IMR-90 (cell line): ENCODE results near the gene HSPA6. TPM values are rescaled to one million over a fixed set of nuclear protein-coding genes. Genes with fewer than 3 reads are reported as not detected.
A peak's percentile ranks its signal among the peaks of the same experiment; 100 is the strongest.

Experiments used
- ATAC-seq: fragments of 200-7000 bp; cut with Tn5 transposase; 2 replicates; pipeline ENCODE4 v1.9.1; 2020; ENCODE audit warnings: low read depth, mild to moderate bottlenecking, moderate library complexity
- BruUV-seq: library from RNA; stranded (reverse); fragments of 400-500 nt; replicated peaks from 2 replicates; lab custom pipeline; 2021; lab: Mats Ljungman, UMichigan
- CTCF ChIA-PET: fragments of 300-600 bp; formaldehyde crosslinking; extraction: SDS; loops from one replicate; lab custom pipeline; 2021; ENCODE audit warnings: antibody characterized with exemption; lab: Yijun Ruan, JAX
- POLR2A ChIA-PET: fragments of 300-600 bp; sonication (Branson Sonifier 250); formaldehyde crosslinking; loops from one replicate; lab custom pipeline; 2022; ENCODE audit warnings: antibody characterized with exemption; ENCODE audit not compliant: unreplicated experiment; lab: Charles Lee
- DNase-seq: peaks from one replicate; pipeline ENCODE4 v3.0.0; 2013
- H2AFZ ChIP-seq: replicated peaks from 2 replicates; pipeline ENCODE3; 2013; ENCODE audit warnings: low read length, mild to moderate bottlenecking; ENCODE audit not compliant: poor library complexity
- H2AK5ac ChIP-seq: 2 replicates; pipeline ENCODE4 v1.6.1; 2013; ENCODE audit warnings: low read depth, low read length, inconsistent platforms
- H2AK9ac ChIP-seq: replicated peaks from 2 replicates; pipeline ENCODE3; 2013; ENCODE audit warnings: mild to moderate bottlenecking, low read depth, low read length, moderate library complexity; ENCODE audit not compliant: poor library complexity
- H2BK120ac ChIP-seq: 2 replicates; pipeline ENCODE4 v1.6.1; 2013; ENCODE audit warnings: low read depth, low read length, inconsistent platforms
- H2BK15ac ChIP-seq: 3 replicates; pipeline ENCODE4 v1.6.1; 2013; ENCODE audit warnings: low read depth, low read length, inconsistent platforms
- H2BK20ac ChIP-seq: 2 replicates; pipeline ENCODE4 v1.6.1; 2013; ENCODE audit warnings: low read depth, mild to moderate bottlenecking, inconsistent platforms, low read length, moderate library complexity
- H2BK5ac ChIP-seq: 2 replicates; pipeline ENCODE4 v1.6.1; 2013; ENCODE audit warnings: mild to moderate bottlenecking, low read depth, low read length, inconsistent platforms; ENCODE audit not compliant: poor library complexity, severe bottlenecking
- H3K14ac ChIP-seq: replicated peaks from 2 replicates; pipeline ENCODE4 v1.6.1; 2013; ENCODE audit warnings: low read depth, low read length, inconsistent platforms
- H3K18ac ChIP-seq: 2 replicates; pipeline ENCODE4 v1.6.1; 2013; ENCODE audit warnings: low read depth, low read length, control low read depth
- H3K23ac ChIP-seq: 2 replicates; pipeline ENCODE4 v1.6.1; 2013; ENCODE audit warnings: low read depth, low read length, inconsistent platforms
- H3K27ac ChIP-seq: 2 replicates; pipeline ENCODE4 v1.5.1; 2013; ENCODE audit warnings: mild to moderate bottlenecking, control low read depth, low read length; ENCODE audit not compliant: insufficient read depth
- H3K27me3 ChIP-seq: 2 replicates; pipeline ENCODE4 v1.6.1; 2013; ENCODE audit warnings: low read length; ENCODE audit not compliant: control insufficient read depth, insufficient read depth
- H3K36me3 ChIP-seq: 2 replicates; pipeline ENCODE4 v1.6.1; 2013; ENCODE audit warnings: low read length, mixed read lengths; ENCODE audit not compliant: control insufficient read depth, insufficient read depth
- H3K4ac ChIP-seq: 2 replicates; pipeline ENCODE4 v1.6.1; 2013; ENCODE audit warnings: low read depth, low read length, inconsistent platforms
- H3K4me1 ChIP-seq: 2 replicates; pipeline ENCODE4 v1.6.1; 2013; ENCODE audit warnings: low read length, mixed read lengths; ENCODE audit not compliant: control insufficient read depth, insufficient read depth
- H3K4me2 ChIP-seq: 2 replicates; pipeline ENCODE4 v1.6.1; 2013; ENCODE audit warnings: low read depth, mild to moderate bottlenecking, control low read depth, low read length, moderate library complexity
- H3K4me3 ChIP-seq: 2 replicates; pipeline ENCODE4 v1.5.1; 2013; ENCODE audit warnings: low read depth, mild to moderate bottlenecking, control low read depth, low read length, moderate library complexity; ENCODE audit not compliant: insufficient read depth
- H3K56ac ChIP-seq: 2 replicates; pipeline ENCODE4 v1.6.1; 2013; ENCODE audit warnings: low read length, inconsistent platforms; ENCODE audit not compliant: insufficient read depth; ENCODE audit errors: extremely low read depth
- H3K79me1 ChIP-seq, 2 experiments: 2 replicates each; pipeline ENCODE4 v1.6.1; 2013; ENCODE audit warnings: low read length in 2 of 2, inconsistent platforms in 1 of 2, low read depth in 1 of 2
- H3K9ac ChIP-seq: 2 replicates; pipeline ENCODE4 v1.6.1; 2013; ENCODE audit warnings: low read depth, low read length, control low read depth
- H3K9me1 ChIP-seq: 2 replicates; pipeline ENCODE4 v1.6.1; 2013; ENCODE audit warnings: low read length, inconsistent platforms; ENCODE audit not compliant: insufficient read depth
- H3K9me3 ChIP-seq: 2 replicates; pipeline ENCODE4 v1.6.1; 2013; ENCODE audit warnings: low read length; ENCODE audit not compliant: control insufficient read depth, insufficient read depth
- H4K20me1 ChIP-seq: 2 replicates; pipeline ENCODE4 v1.6.1; 2013; ENCODE audit warnings: low read length, inconsistent platforms; ENCODE audit not compliant: insufficient read depth
- H4K5ac ChIP-seq: 2 replicates; pipeline ENCODE4 v1.6.1; 2013; ENCODE audit warnings: mild to moderate bottlenecking, low read depth, low read length, control low read depth
- H4K8ac ChIP-seq, 2 experiments: 2 replicates each; pipeline ENCODE4 v1.6.1; 2013; ENCODE audit warnings: low read depth in 2 of 2, low read length in 2 of 2, control low read depth in 1 of 2, inconsistent platforms in 1 of 2
- H4K91ac ChIP-seq: 2 replicates; pipeline ENCODE4 v1.6.1; 2013; ENCODE audit warnings: low read depth, low read length, inconsistent platforms; ENCODE audit not compliant: insufficient read depth
- BHLHE40 ChIP-seq: fragments of 150-350 bp; IDR thresholded peaks from 2 replicates; pipeline ENCODE4 v1.6.1; 2016; ENCODE audit warnings: mild to moderate bottlenecking, low read depth, low read length
- CEBPB ChIP-seq: IDR thresholded peaks from 2 replicates; pipeline ENCODE4 v1.6.1; 2012; ENCODE audit warnings: low read depth, low read length, improper control_type of control experiment
- CHD1 ChIP-seq: IDR thresholded peaks from 2 replicates; pipeline ENCODE4 v1.6.1; 2012; ENCODE audit warnings: low read depth, low read length, improper control_type of control experiment
- FOS ChIP-seq: fragments of 150-350 bp; IDR thresholded peaks from 2 replicates; pipeline ENCODE4 v1.6.1; 2016; ENCODE audit warnings: low read depth, low read length
- MAFK ChIP-seq: IDR thresholded peaks from 2 replicates; pipeline ENCODE4 v1.6.1; 2012; ENCODE audit warnings: low read depth, low read length, improper control_type of control experiment
- MXI1 ChIP-seq: IDR thresholded peaks from 2 replicates; pipeline ENCODE4 v1.6.1; 2012; ENCODE audit warnings: low read depth, mild to moderate bottlenecking, low read length, moderate library complexity, borderline replicate concordance
- NFE2L2 ChIP-seq: fragments of 150-350 bp; IDR thresholded peaks from 2 replicates; pipeline ENCODE4 v1.6.1; 2016; ENCODE audit warnings: low read depth, mild to moderate bottlenecking, low read length
- POLR2A ChIP-seq: IDR thresholded peaks from 2 replicates; pipeline ENCODE4 v1.6.1; 2012; ENCODE audit warnings: mild to moderate bottlenecking, low read depth, low read length
- RAD21 ChIP-seq: IDR thresholded peaks from 2 replicates; pipeline ENCODE4 v1.6.1; 2012; ENCODE audit warnings: low read length, improper control_type of control experiment
- RCOR1 ChIP-seq: IDR thresholded peaks from 2 replicates; pipeline ENCODE4 v1.6.1; 2012; ENCODE audit warnings: mild to moderate bottlenecking, low read length, improper control_type of control experiment; ENCODE audit not compliant: insufficient replicate concordance
- RFX5 ChIP-seq: IDR thresholded peaks from 2 replicates; pipeline ENCODE4 v1.8.0; 2012; ENCODE audit warnings: low read depth, mild to moderate bottlenecking, low read length, moderate library complexity
- SMC3 ChIP-seq: fragments of 150-350 bp; IDR thresholded peaks from 2 replicates; pipeline ENCODE4 v1.6.1; 2016; ENCODE audit warnings: low read depth, mild to moderate bottlenecking, antibody characterized with exemption, low read length, moderate library complexity
- WGBS, 2 experiments: methylation state at CpG; one replicate each; pipeline versions ENCODE4 v1.1.5 to v1.1.7; 2013; ENCODE audit warnings: missing lambda C conversion rate in 2 of 2; ENCODE audit not compliant: insufficient read length in 1 of 2; ENCODE audit errors: extremely low coverage in 2 of 2; 5-methylcytosine and 5-hydroxymethylcytosine counted together
- dilution Hi-C: fragments of 300-500 bp; cut with HindIII; formaldehyde crosslinking; loops from one replicate; pipeline ENCODE4 v1.14.3; 2018; ENCODE audit warnings: low sequenced_read_pairs; ENCODE audit not compliant: unreplicated experiment
- in situ Hi-C: fragments of 300-500 bp; cut with MboI; formaldehyde crosslinking; loops from 3 replicates; pipeline ENCODE4 v1.14.3; 2019; ENCODE audit warnings: low sequenced_read_pairs, inconsistent platforms, mixed read lengths
- intact Hi-C: fragments of 100-400 bp; cut with micrococcal nuclease; formaldehyde crosslinking; loops from 2 replicates; pipeline ENCODE4 v1.10.0; 2022
- polyA plus RNA-seq, 3 experiments: library from polyadenylated mRNA; depleted of rRNA; stranded (reverse); fragments of >200 nt; gene quantifications; 2 replicates each; pipeline ENCODE4 v1.2.3, GENCODE V29; 2012; ENCODE audit warnings: low replicate concordance in 1 of 3
- total RNA-seq: library from RNA; depleted of rRNA; stranded (reverse); fragments of >200 nt; gene quantifications from 2 replicates; pipeline ENCODE4 v1.2.3, GENCODE V29; 2012
- TF ChIP-seq, protein P1 (sequence below): conservative IDR thresholded peaks from 2 replicates; pipeline ENCODE4 v1.5.1; 2012; ENCODE audit warnings: mild to moderate bottlenecking, low read depth, low read length, improper control_type of control experiment
- TF ChIP-seq, protein P2 (sequence below): fragments of 150-350 bp; IDR thresholded peaks from 2 replicates; pipeline ENCODE4 v1.6.1; 2016; ENCODE audit warnings: low read depth, mild to moderate bottlenecking, low read length, moderate library complexity, borderline replicate concordance
- TF ChIP-seq, protein P3 (sequence below): fragments of 150-350 bp; IDR thresholded peaks from 2 replicates; pipeline ENCODE4 v1.6.1; 2017; ENCODE audit warnings: mild to moderate bottlenecking, antibody characterized with exemption, low read length, low read depth

The HSPA6 gene
- total and polyA plus RNA-seq, 2 of the 4 experiments (the other 2 are of a cell fraction): 0.54 to 0.67 TPM

DNA sequence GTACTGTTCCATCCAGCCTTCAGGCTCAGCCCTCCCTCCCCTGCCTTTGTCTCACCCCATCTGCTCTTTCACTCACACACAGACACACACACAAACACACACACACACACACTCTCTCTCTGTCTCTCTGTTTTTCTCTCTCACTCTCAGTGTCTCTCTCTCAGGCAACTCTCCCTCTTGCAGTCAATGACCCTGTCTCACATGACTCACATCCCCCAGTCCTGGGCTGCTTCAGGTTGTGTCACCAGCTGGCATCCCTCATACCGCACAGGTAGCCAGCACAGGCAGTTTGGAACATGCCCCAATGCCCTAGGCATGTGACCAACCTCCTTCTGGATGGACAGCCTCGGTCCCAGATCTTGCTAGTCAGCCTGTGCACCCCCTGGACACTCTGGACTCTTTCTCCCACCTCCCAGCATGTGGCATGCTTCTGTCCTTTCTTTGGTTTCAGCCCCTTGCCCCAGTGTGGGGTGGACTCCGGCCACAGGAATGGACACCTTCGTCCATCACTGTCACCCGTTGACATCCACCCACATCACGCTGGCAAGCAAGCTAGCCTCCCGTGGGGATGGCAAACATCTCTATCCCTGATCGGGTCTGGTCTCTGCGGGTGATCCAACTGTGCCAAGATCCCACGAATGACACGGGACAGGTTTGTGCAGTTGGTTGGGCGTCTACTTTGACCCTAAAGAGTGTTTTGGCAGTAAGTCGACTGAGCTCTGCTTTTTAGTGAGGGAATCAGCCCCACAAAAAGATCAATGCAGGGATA lies 42.5 kb upstream of the HSPA6 start:
- no peak overlapping the region for H3K4me2 ChIP-seq
- H3K9me1 ChIP-seq: no peaks in the 10 kb centered on the region
- H2BK15ac ChIP-seq: no peak overlapping the region
- POLR2A ChIA-PET: no interaction called here
- DNase-seq (no peak), ATAC-seq (no peak)
- no peak overlapping the region for H3K14ac ChIP-seq
- no TSS peak for BruUV-seq
- H2AFZ ChIP-seq: peak overlapping the region; percentile 21
- no peak overlapping the region for H2AK5ac ChIP-seq
- peak overlapping the region; percentile 55 for H2AK9ac ChIP-seq
- no peaks in the 10 kb centered on the region for H3K9me3 ChIP-seq
- no peak overlapping the region for H3K23ac ChIP-seq
- no peak overlapping the region for H2BK20ac ChIP-seq
- 58% methylated on average over 6 of the region's 13 CpGs; no CpG with 5 or more reads in 1 of the 2 experiments for WGBS, 2 experiments
- no peaks in the 10 kb centered on the region for H3K79me1 ChIP-seq
- in situ Hi-C loops (loop anchor here (10.0 kb wide), 1 partner anchor 263 kb away; the partner anchor contains the start of gene DUSP12), dilution Hi-C loops (no loop called here), intact Hi-C loops (no loop called here)
- no peak overlapping the region for H3K9ac ChIP-seq
- H3K27me3 ChIP-seq: peaks cover 10% of the 10 kb centered on the region
- no peak overlapping the region for H3K18ac ChIP-seq
- CTCF ChIA-PET: interaction anchor here (1.4 kb wide), 1 partner anchor 256 kb away, joined by 4 read pairs; no protein-coding TSS in a partner anchor
- no peak overlapping the region for H4K91ac ChIP-seq
- no peaks in the 10 kb centered on the region for H4K20me1 ChIP-seq
- no peaks in the 10 kb centered on the region for H3K36me3 ChIP-seq
- H2BK120ac ChIP-seq: no peak overlapping the region
- H3K4me1 ChIP-seq: no peaks in the 10 kb centered on the region
- H3K4ac ChIP-seq: no peak overlapping the region
- no peak overlapping the region for H3K56ac ChIP-seq
- H4K8ac ChIP-seq: no peak overlapping the region
- H2BK5ac ChIP-seq: no peak overlapping the region
- H3K4me3 ChIP-seq: no peak overlapping the region
- H4K5ac ChIP-seq: no peak overlapping the region
- H3K27ac ChIP-seq: no peak overlapping the region
- no peak for TF ChIP-seq RCOR1
- TF ChIP-seq, protein P1, sequence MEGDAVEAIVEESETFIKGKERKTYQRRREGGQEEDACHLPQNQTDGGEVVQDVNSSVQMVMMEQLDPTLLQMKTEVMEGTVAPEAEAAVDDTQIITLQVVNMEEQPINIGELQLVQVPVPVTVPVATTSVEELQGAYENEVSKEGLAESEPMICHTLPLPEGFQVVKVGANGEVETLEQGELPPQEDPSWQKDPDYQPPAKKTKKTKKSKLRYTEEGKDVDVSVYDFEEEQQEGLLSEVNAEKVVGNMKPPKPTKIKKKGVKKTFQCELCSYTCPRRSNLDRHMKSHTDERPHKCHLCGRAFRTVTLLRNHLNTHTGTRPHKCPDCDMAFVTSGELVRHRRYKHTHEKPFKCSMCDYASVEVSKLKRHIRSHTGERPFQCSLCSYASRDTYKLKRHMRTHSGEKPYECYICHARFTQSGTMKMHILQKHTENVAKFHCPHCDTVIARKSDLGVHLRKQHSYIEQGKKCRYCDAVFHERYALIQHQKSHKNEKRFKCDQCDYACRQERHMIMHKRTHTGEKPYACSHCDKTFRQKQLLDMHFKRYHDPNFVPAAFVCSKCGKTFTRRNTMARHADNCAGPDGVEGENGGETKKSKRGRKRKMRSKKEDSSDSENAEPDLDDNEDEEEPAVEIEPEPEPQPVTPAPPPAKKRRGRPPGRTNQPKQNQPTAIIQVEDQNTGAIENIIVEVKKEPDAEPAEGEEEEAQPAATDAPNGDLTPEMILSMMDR: no peak
- TF ChIP-seq CHD1: no peak
- no peak for TF ChIP-seq RAD21
- TF ChIP-seq FOS: no peak
- no peak for TF ChIP-seq MXI1
- TF ChIP-seq BHLHE40: no peak
- TF ChIP-seq, protein P2, sequence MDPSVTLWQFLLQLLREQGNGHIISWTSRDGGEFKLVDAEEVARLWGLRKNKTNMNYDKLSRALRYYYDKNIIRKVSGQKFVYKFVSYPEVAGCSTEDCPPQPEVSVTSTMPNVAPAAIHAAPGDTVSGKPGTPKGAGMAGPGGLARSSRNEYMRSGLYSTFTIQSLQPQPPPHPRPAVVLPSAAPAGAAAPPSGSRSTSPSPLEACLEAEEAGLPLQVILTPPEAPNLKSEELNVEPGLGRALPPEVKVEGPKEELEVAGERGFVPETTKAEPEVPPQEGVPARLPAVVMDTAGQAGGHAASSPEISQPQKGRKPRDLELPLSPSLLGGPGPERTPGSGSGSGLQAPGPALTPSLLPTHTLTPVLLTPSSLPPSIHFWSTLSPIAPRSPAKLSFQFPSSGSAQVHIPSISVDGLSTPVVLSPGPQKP: no peak
- no peak for TF ChIP-seq RFX5
- no peak for TF ChIP-seq MAFK
- TF ChIP-seq CEBPB: no peak
- TF ChIP-seq POLR2A: no peak
- no peak for TF ChIP-seq NFE2L2
- no peak for TF ChIP-seq SMC3
- TF ChIP-seq, protein P3, sequence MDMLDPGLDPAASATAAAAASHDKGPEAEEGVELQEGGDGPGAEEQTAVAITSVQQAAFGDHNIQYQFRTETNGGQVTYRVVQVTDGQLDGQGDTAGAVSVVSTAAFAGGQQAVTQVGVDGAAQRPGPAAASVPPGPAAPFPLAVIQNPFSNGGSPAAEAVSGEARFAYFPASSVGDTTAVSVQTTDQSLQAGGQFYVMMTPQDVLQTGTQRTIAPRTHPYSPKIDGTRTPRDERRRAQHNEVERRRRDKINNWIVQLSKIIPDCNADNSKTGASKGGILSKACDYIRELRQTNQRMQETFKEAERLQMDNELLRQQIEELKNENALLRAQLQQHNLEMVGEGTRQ: no peak
